T-helper 2 cell treated with Interferon-gamma antibody and Interleukin-4, amounts not matched to agents 5 μg/mL and 100 μg/mL, for 36 hours (primary cell): ENCODE data around the gene SI.
"Not testable (repeated sequence)": the region's sequence is repeated elsewhere in the genome, so short reads cannot be mapped to it uniquely, and the experiment has no call there.

Experiments
- DNase-seq: peaks from one replicate; pipeline ENCODE4 v3.0.0; 2021; ENCODE audit warnings: low spot score
- H3K27ac Mint-ChIP-seq: one replicate; pipeline ENCODE4 v1.8.0; 2021; ENCODE audit warnings: mild to moderate bottlenecking, mixed read lengths
- H3K27me3 Mint-ChIP-seq: one replicate; pipeline ENCODE4 v1.8.0; 2021; ENCODE audit warnings: low read depth, mixed read lengths
- H3K36me3 Mint-ChIP-seq: one replicate; pipeline ENCODE4 v1.8.0; 2021; ENCODE audit warnings: low read depth, mixed read lengths
- H3K4me1 Mint-ChIP-seq: one replicate; pipeline ENCODE4 v1.8.0; 2021; ENCODE audit warnings: low read depth, mixed read lengths
- H3K4me3 Mint-ChIP-seq: one replicate; pipeline ENCODE4 v1.8.0; 2022; ENCODE audit warnings: mild to moderate bottlenecking, moderate library complexity, mixed read lengths
- H3K9me3 Mint-ChIP-seq: one replicate; pipeline ENCODE4 v1.8.0; 2021; ENCODE audit warnings: mixed read lengths

SI gene

DNA sequence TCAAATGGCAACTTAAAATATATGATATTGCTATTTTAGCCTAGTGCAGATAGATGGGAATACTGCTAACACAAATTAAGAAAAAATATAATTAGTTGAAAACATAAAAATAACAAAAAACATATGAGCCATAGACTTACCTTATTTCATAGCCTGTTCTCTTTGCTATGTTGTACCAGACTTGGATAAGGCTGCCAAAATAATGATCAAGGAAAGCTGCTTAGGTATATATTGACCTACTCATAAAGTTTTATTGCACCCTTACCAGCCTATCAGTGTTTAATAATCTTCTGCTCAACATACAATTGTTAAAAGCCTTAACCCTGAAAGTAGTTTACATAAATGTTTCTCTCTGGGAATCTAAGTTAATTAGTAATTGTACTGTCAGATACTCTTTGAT is at the start of gene SI:
Gene SI (minus strand): TSS at position 204 of the 400 bp plus-strand sequence. CDS start 2,484 bp downstream, outside the sequence.
- peaks cover 4% of the 10 kb centered on the region for H3K9me3 Mint-ChIP-seq
- H3K36me3 Mint-ChIP-seq, result no peaks in the 10 kb centered on the region
- no peak within 1 kb of the TSS for H3K4me3 Mint-ChIP-seq
- H3K4me1 Mint-ChIP-seq, result no peaks in the 10 kb centered on the region
- no peak for DNase-seq
- H3K27ac Mint-ChIP-seq, result no peak within 1 kb of the TSS
- H3K27me3 Mint-ChIP-seq, result no peaks in the 10 kb centered on the region

DNA sequence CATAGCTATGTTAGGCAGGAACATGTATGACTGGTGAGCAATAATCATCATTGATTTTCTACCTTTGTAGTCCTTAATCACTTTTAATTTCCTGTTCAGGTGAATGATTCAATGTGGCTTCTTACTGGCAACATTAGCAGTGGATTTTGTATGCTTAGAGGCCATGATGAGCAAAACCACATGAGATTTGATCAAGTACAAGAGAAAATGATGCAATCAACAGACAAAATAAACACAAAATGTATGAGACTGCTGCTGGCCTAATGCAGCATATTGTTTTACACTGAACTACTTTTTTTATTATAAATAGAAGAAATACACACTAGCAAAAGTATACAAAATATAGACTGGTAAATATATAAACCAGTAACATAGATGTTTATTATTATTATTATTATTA is 47.5 kb upstream of the SI start:
- DNase-seq, result no peak
- H3K27ac Mint-ChIP-seq, result no peak overlapping the region
- H3K4me3 Mint-ChIP-seq, result no peak overlapping the region
- H3K4me1 Mint-ChIP-seq, result no peaks in the 10 kb centered on the region
- H3K36me3 Mint-ChIP-seq, result no peaks in the 10 kb centered on the region
- peaks cover 3% of the 10 kb centered on the region for H3K9me3 Mint-ChIP-seq
- H3K27me3 Mint-ChIP-seq, result no peaks in the 10 kb centered on the region

DNA sequence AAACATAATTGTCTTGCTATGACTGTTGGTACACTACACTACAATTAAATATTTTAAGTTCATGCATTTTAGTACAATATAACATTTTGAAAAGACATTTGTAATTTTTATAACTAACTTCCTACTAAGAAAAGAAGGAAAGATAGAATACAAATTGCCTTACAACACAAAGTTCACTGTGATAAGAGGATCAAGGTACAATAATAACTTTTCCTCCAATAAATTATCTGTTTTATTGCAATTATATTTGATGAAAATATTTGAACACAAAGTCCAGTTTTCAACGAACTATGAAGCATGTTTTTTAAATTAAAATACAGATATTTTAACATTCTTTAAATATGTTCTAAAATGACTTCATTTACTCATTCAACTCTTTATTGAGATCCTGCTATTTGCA is 33.1 kb upstream of the SI start:
- Mint-ChIP-seq H3K4me1 (no peaks in the 10 kb centered on the region), H3K27ac (no peak overlapping the region), H3K27me3 (no peaks in the 10 kb centered on the region), H3K4me3 (no peak overlapping the region), H3K9me3 (peaks cover 6% of the 10 kb centered on the region), H3K36me3 (no peaks in the 10 kb centered on the region)
- no peak for DNase-seq

DNA sequence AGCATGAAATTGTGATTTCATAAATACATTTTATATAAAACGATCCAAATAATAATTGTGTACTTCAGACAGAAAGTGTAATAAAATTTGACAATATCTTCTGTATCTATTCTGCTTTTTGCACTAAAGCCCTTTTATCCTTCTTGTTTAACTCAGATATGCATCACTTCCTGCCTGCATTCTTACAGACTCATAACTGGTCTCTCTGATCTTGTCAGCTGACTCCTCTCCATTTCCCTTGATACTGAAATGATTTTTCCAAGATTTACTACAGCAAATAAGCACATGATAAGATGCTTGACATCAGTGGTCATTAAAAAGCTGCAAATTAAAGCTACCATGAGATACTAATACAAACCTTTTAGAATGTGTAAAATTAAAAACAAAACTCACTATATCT is 25.3 kb upstream of the SI start:
- peaks cover 11% of the 10 kb centered on the region for H3K9me3 Mint-ChIP-seq
- H3K27me3 Mint-ChIP-seq, result no peaks in the 10 kb centered on the region
- no peaks in the 10 kb centered on the region for H3K36me3 Mint-ChIP-seq
- no peak for DNase-seq
- no peaks in the 10 kb centered on the region for H3K4me1 Mint-ChIP-seq
- H3K4me3 Mint-ChIP-seq, result no peak overlapping the region
- no peak overlapping the region for H3K27ac Mint-ChIP-seq

DNA sequence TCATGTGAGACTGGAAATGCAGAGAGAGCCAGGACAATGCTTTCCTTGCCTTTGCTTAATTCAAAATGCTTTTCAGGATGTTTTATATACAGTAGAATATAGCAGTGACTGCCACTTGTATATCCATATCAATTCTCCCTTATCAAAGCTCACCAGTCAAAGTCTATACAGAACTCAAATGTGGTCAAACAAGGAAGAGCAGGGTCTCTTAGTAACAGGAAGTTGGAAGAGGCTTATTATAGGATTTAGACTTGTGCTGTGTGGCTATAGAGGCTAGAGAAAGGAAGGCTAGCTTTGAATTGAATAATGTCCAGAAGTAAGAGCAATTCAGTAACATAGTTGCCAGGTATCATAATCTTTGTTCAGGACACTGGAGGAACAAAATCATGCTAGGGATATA is 4.4 kb upstream of the SI start:
- no peak overlapping the region for H3K4me3 Mint-ChIP-seq
- no peak for DNase-seq
- no peaks in the 10 kb centered on the region for H3K36me3 Mint-ChIP-seq
- H3K27me3 Mint-ChIP-seq, result no peaks in the 10 kb centered on the region
- H3K27ac Mint-ChIP-seq, result no peak overlapping the region
- H3K4me1 Mint-ChIP-seq, result no peaks in the 10 kb centered on the region
- H3K9me3 Mint-ChIP-seq, result no peaks in the 10 kb centered on the region

DNA sequence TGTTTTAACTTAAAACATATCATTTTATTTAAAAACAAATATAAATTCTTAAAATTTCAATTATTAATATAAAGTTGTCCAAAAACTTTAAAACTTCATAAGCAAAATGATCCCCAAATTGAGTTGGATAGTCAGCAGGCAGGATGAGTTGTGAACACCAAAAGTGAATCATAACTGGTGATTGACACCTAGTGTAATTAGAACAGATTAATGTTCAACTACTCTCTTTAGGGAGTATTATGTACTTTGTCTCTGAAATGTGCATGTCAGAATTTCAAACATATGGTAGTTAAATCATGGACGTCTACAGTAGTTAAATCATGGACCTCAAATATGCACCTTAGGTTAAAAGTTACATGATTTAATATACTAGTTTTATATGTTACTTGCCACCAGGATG is 2.9 kb upstream of the SI start:
- H3K27me3 Mint-ChIP-seq, result no peaks in the 10 kb centered on the region
- peaks cover 4% of the 10 kb centered on the region for H3K9me3 Mint-ChIP-seq
- DNase-seq, result no peak
- H3K4me3 Mint-ChIP-seq, result no peak overlapping the region
- H3K36me3 Mint-ChIP-seq, result no peaks in the 10 kb centered on the region
- H3K4me1 Mint-ChIP-seq, result no peaks in the 10 kb centered on the region
- no peak overlapping the region for H3K27ac Mint-ChIP-seq

DNA sequence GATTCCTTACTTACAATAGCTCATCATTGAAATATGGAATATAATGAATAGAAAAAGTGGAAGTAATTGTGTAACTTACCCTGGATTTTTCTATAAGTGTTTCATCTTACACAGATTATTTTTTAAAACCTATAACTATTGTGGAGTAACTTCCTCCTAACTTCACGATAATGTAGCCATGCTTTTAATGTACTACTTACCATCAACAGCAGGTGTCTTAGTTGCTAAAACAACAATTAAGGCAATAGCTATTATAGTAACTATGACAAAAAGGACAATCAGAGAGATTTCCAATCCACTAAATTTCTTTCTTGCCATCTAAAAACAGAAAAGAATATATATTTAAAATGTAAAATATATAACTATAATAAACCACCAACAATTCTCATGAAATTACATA is 2.6 kb downstream of the SI start:
- H3K27ac Mint-ChIP-seq, result no peak overlapping the region
- H3K4me3 Mint-ChIP-seq, result no peak overlapping the region
- DNase-seq, result no peak
- H3K27me3 Mint-ChIP-seq, result no peaks in the 10 kb centered on the region
- H3K36me3 Mint-ChIP-seq, result no peaks in the 10 kb centered on the region
- peaks cover 11% of the 10 kb centered on the region for H3K9me3 Mint-ChIP-seq
- no peaks in the 10 kb centered on the region for H3K4me1 Mint-ChIP-seq

DNA sequence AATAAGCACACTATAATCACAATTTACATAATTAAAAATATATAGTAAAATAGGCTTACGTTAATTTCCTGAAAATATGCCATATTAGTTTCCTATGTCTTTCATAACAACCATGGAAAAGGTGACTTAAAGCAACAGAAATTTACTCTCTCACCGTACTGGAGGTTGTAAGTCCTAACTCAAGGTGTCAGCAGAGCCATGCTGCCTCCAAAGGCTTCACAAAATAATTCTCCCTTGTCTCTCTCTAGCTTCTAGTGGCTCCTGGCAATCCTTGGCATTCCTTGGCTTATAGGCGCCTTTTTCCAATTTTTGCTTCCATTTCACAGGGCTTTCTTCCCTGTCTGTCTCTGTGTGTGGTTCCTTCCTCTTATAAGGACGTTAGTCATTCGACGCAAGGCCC is 7.6 kb downstream of the SI start:
- Mint-ChIP-seq H3K27ac (no peak overlapping the region), H3K9me3 (peaks cover 7% of the 10 kb centered on the region), H3K4me3 (no peak overlapping the region), H3K27me3 (no peaks in the 10 kb centered on the region), H3K36me3 (no peaks in the 10 kb centered on the region), H3K4me1 (no peaks in the 10 kb centered on the region)
- DNase-seq, result no peak

DNA sequence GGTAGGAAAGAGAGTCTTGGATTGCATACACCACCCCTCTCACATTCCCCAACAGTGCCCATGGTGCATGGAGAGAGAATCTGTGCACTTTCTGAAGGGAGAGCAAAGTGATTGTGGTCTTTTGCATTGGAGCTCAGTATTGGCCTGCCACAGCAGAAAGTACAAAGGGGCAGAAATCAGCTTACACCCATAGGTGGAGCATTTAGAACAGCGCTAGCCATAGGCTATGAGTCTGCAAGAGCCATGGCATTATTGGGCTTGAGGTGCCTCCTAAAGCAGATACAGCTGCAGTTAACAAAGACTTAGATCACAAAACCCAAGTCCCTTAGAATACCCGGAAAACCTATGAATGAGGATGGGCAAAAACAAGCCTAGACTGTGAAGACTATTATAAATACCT is 21.8 kb downstream of the SI start:
- Mint-ChIP-seq H3K27me3 (no peaks in the 10 kb centered on the region), H3K4me3 (no peak overlapping the region), H3K4me1 (no peaks in the 10 kb centered on the region), H3K36me3 (no peaks in the 10 kb centered on the region), H3K9me3 (peaks cover 4% of the 10 kb centered on the region), H3K27ac (no peak overlapping the region)
- DNase-seq, result no peak

DNA sequence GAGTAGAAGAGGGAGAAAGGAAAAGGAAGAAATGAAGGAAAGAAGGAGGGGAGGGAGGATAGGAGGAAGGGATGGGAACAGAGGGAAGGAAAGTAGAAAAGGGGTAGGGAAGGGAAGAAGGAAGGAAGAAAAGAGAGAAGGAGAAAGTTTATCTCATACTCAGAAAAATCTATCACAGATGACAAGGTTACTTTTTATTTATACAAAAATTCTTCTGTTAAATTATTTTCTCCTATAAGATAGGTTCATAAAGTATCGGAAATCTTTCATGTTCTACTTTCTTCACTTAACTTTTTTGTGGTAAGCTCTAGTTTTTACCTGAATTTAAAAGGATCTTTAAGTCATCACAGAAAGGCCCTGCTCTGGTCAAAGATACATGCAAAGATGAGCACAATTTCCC is 38.1 kb downstream of the SI start:
- DNase-seq, result no peak
- Mint-ChIP-seq H3K4me1 (no peaks in the 10 kb centered on the region), H3K27ac (no peak overlapping the region), H3K9me3 (peaks cover 10% of the 10 kb centered on the region), H3K4me3 (no peak overlapping the region), H3K27me3 (no peaks in the 10 kb centered on the region), H3K36me3 (no peaks in the 10 kb centered on the region)

DNA sequence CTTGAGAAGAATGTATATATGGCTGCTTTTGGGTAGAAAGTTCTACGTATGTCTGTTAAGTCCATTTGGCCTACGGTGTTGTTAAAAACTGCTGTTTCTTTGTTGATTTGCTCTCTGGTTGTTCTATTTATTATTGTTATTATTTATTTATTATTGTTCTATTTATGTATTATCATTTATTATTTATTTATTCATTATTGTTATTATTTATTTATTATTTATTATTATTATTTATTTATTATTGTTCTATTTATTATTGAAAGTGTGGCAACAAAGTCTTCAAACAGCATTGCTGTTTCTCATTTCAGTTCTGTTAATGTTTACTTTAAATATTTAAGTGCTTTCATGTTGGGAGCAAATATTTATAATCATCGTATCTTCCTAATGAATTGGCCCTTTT is 66.7 kb downstream of the SI start:
- Mint-ChIP-seq H3K4me3 (no peak overlapping the region), H3K27me3 (no peaks in the 10 kb centered on the region), H3K4me1 (no peaks in the 10 kb centered on the region), H3K36me3 (no peaks in the 10 kb centered on the region), H3K9me3 (peaks cover 18% of the 10 kb centered on the region), H3K27ac (no peak overlapping the region)
- DNase-seq, result no peak

DNA sequence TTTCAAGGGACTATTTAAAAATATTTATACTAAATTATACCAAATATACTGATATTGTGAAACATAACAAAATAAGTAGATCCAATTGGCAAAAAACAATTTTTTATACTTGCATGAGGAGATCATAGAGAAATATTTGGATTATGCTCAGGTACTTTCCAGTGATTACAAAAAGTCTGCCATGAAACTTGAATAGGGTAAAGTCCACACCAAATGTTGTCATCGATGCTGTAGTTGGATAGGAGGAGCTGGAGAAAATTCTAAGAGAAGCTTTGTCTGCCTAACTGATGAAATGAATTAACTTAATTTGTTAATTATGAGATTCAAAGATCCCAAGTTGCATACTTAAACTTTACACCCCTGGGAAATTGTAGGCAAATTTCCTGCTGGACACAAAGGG is 93.3 kb downstream of the SI start:
- no peaks in the 10 kb centered on the region for H3K4me1 Mint-ChIP-seq
- no peaks in the 10 kb centered on the region for H3K27me3 Mint-ChIP-seq
- H3K27ac Mint-ChIP-seq, result no peak overlapping the region
- no peak overlapping the region for H3K4me3 Mint-ChIP-seq
- no peak for DNase-seq
- peaks cover 4% of the 10 kb centered on the region for H3K9me3 Mint-ChIP-seq
- H3K36me3 Mint-ChIP-seq, result no peaks in the 10 kb centered on the region

DNA sequence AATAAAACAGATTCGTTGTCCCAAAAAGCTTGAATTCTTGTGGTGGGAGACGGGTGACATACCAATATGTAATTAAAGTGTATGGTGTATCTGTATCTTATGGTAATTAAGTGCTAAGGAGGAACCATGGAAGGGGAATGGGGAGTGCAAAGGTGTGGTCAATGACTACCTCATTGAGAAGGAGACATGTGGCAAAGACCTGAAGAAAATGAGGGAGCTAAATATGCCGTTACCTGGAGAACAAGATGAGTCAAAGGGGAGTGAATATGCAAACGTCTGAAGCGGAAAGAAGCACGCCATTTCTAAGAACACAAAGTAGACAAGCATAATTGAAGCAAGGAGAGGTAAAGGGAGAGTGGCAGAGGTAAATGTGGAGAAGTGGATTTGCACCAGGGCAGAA is 115.7 kb downstream of the SI start:
- peaks cover 16% of the 10 kb centered on the region for H3K9me3 Mint-ChIP-seq
- H3K36me3 Mint-ChIP-seq, result no peaks in the 10 kb centered on the region
- no peak for DNase-seq
- H3K4me1 Mint-ChIP-seq, result no peaks in the 10 kb centered on the region
- H3K4me3 Mint-ChIP-seq, result no peak overlapping the region
- H3K27me3 Mint-ChIP-seq, result no peaks in the 10 kb centered on the region
- H3K27ac Mint-ChIP-seq, result no peak overlapping the region

DNA sequence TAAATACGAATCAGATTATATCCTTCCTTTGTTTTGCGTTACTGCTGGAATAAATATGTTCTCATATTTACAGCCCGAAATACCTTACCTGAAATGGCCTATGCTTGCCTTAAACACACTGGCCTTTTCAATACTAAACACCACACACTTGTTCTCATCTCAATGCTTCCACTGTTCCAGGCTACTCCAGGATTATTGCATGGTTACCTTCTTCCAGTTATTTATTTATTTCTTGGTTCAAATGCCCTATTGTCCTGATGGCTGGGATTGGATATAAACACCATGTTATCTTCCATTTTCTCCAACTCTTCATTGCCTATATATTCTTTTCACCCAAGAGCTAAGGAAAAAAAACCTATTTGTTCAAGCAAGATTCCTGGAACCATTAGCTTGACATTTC is 125.3 kb downstream of the SI start:
- Mint-ChIP-seq H3K27ac (no peak overlapping the region), H3K4me3 (no peak overlapping the region), H3K4me1 (no peaks in the 10 kb centered on the region), H3K36me3 (no peaks in the 10 kb centered on the region), H3K27me3 (no peaks in the 10 kb centered on the region), H3K9me3 (peaks cover 15% of the 10 kb centered on the region)
- no peak for DNase-seq

DNA sequence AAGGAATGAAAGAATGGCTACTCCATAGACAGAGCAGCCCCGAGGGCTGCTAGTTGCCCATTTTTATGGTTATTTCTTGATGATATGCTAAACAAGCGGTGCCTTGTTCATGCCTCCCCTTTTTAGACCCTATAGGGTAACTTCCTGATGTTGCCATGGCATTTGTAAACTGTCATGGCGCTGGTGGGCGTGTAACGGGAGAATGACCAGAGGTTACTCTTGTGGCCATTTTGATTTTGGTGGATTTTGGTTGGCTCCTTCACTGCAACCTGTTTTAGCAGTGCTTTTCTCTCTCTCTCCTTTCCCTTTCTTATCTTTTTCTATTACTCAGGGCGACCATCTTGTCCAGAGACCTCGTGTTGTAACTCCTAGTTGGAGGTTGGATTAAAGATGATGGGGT is 126.9 kb downstream of the SI start:
- H3K27ac Mint-ChIP-seq, H3K27me3 Mint-ChIP-seq, H3K4me1 Mint-ChIP-seq, H3K36me3 Mint-ChIP-seq, H3K4me3 Mint-ChIP-seq, DNase-seq: not testable (repeated sequence)
- H3K9me3 Mint-ChIP-seq, result peaks cover 15% of the 10 kb centered on the region

DNA sequence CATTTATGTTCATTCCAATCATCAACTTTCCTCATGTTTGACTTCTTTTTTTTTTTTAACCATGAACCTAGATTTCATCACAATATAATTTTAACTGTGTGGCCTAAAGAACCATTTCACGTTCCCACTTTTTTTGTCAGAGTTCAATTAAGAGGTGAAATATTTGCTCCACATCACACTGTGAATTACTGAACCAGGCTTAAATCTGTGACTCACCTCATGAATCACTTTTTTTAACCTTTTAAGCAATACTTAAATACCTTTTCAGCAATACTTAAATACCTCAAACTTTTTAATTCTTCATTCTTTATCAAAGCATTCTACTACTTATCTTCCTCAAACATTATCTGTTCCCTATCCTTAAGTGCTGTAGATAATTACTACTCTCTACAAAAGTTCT is 137.6 kb downstream of the SI start:
- H3K27ac Mint-ChIP-seq, result no peak overlapping the region
- peaks cover 18% of the 10 kb centered on the region for H3K9me3 Mint-ChIP-seq
- no peaks in the 10 kb centered on the region for H3K36me3 Mint-ChIP-seq
- H3K27me3 Mint-ChIP-seq, result no peaks in the 10 kb centered on the region
- H3K4me1 Mint-ChIP-seq, result no peaks in the 10 kb centered on the region
- no peak overlapping the region for H3K4me3 Mint-ChIP-seq
- DNase-seq, result no peak
